Pancreas (tissue), 10 donors: ENCODE data around the gene OPA3. TPM values are rescaled to one million over a fixed set of nuclear protein-coding genes. Genes with fewer than 3 reads are reported as not detected.

Experiments used
- ATAC-seq, 4 donors: fragments of 200-7000 bp; cut with Tn5 transposase; one replicate each; pipeline versions ENCODE4 v1.8.0 to v1.9.1; 2020; ENCODE audit warnings: mild to moderate bottlenecking in 4 of 4, moderate library complexity in 4 of 4
- DNase-seq, 6 donors: peaks; one replicate each; pipeline ENCODE4 v3.0.0-alpha.2; 2020
- FAIRE-seq: peaks from 2 replicates; lab custom pipeline; 2012; peaks lifted over from hg19 to GRCh38; lab: Jason Lieb, UNC
- H3K27ac ChIP-seq, 4 donors: fragments of 200-600 bp; sonication (generic); 1 replicate in 3 of 4; 2 replicates in 1 of 4; pipeline versions ENCODE4 v1.5.0 to v1.8.0; 2020
- H3K27me3 ChIP-seq, 4 donors: fragments of 200-600 bp; one replicate each; pipeline ENCODE4 v1.8.0; 2021
- H3K36me3 ChIP-seq, 3 donors: fragments of 200-600 bp; sonication (generic) in 1 of 3; one replicate each; pipeline versions ENCODE4 v1.5.0 to v1.8.0; 2020 to 2021
- H3K4me1 ChIP-seq, 3 donors: fragments of 200-600 bp; one replicate each; pipeline ENCODE4 v1.8.0; 2021
- H3K4me3 ChIP-seq, 4 donors: fragments of 200-600 bp; sonication (generic) in 2 of 4; one replicate each; pipeline versions ENCODE4 v1.5.0 to v1.8.0; 2020 to 2021
- H3K9me3 ChIP-seq, 4 donors: fragments of 200-600 bp; one replicate each; pipeline ENCODE4 v1.8.0; 2021
- CTCF ChIP-seq, 4 donors: fragments of 200-600 bp; sonication (generic) in 3 of 4; IDR thresholded peaks; one replicate each; pipeline versions ENCODE4 v1.5.0 to v1.8.0; 2021; ENCODE audit warnings: antibody characterized with exemption in 4 of 4
- WGBS, 2 donors: extraction: QIAGEN DNeasy Blood & Tissue Kit; methylation state at CpG; one replicate each; pipeline ENCODE4 v1.1.7; 2013; 5-methylcytosine and 5-hydroxymethylcytosine counted together
- intact Hi-C, 3 donors: fragments of 100-400 bp; cut with DNase I; formaldehyde crosslinking; loops; one replicate each; pipeline versions ENCODE4 v1.11.1 to v1.14.2; 2022
- polyA plus RNA-seq, 2 donors: library from polyadenylated mRNA; stranded (reverse); fragments of 200-250 nt; gene quantifications; one replicate each; pipeline ENCODE4 v1.2.3, GENCODE V29; 2013
- total RNA-seq, 6 donors: library from RNA; stranded (reverse); fragmentation: NEBNext Ultra II Directional in 4 of 6; extraction: Animal tissue kit (Norgen Biotek cat#: 25700) in 4 of 6; gene quantifications; one replicate each; pipeline versions ENCODE4 v1.2.1 to v1.2.4, GENCODE V29; 2021 to 2023
- donor health status: healthy with polysubstance abuse.
- donor health status: DM: no; HTN: no; CAD: no; lungs with moderate emphysema.
- donor health status: DM: no; HTN: no; CAD: no.
- donor health status: control.
- donor health status: control.
- donor health status: Bipolar disorder and iron deficiency.
- donor health status: DM: yes; HTN: yes; CAD: no.
- donor health status: DM: no; HTN: no; CAD: no.
- donor health status: DM: no; HTN: no; CAD: no.
- donor health status: DM: yes; HTN: yes; CAD: no.

Gene OPA3
- total and polyA plus RNA-seq, 8 donors = 3.4 to 8.0 (median 4.7) TPM

- no peak for FAIRE-seq
- intact Hi-C loops = no loop called here
- H3K27me3 ChIP-seq = no peaks in the 10 kb centered on the region
Observed at GRCh38 chr19:45508861-45509691, 75.5 kb downstream of the OPA3 start.

GRCh38 chr19:45508417-45508860, 76.2 kb downstream of the OPA3 start:
- DNase-seq (peak; percentile 55 to 80 (median 68)), FAIRE-seq (no peak)
- H3K27ac ChIP-seq = peak overlapping the region; percentile 87 to 94 (median 91)

More at GRCh38 chr19:45508861-45509691, 75.5 kb downstream of the OPA3 start:
- no peak for TF ChIP-seq CTCF (IDR thresholded peaks at IDR 0.05)
- Histone ChIP-seq H3K4me3 (peak overlapping the region; percentile 66 to 99 (median 84)), H3K27ac (peak overlapping the region; percentile 87 to 94 (median 91)), H3K36me3 (no peaks in the 10 kb centered on the region), H3K4me1 (peaks cover 8 to 13% (median 9%) of the 10 kb centered on the region in 3 donors), H3K9me3 (no peaks in the 10 kb centered on the region)
- 3 to 5% methylated on average over 21 to 28 of the region's 28 CpGs for WGBS, 2 donors
- DNase-seq = peak; percentile 56 to 86 (median 66)
- peak in 3 of 4 donors; percentile 14 to 41 (median 24) for ATAC-seq

GRCh38 chr19:45507872-45508416, 76.7 kb downstream of the OPA3 start:
- TF ChIP-seq CTCF (IDR thresholded peaks at IDR 0.05) = no peak
- DNase-seq (peak in 3 of 6 donors; percentile 46 to 60 (median 51)), FAIRE-seq (no peak)

More at GRCh38 chr19:45508417-45508860, 76.2 kb downstream of the OPA3 start:
- intact Hi-C loops = no loop called here
- peak overlapping the region; percentile 66 to 99 (median 84) for H3K4me3 ChIP-seq
- WGBS, 2 donors = 0% methylated on average over 5 to 26 of the region's 26 CpGs
- no peak for TF ChIP-seq CTCF (IDR thresholded peaks at IDR 0.05)
- H3K27me3 ChIP-seq = no peaks in the 10 kb centered on the region
- peaks cover 6 to 9% (median 7%) of the 10 kb centered on the region in 3 donors for H3K4me1 ChIP-seq
- H3K36me3 ChIP-seq = no peaks in the 10 kb centered on the region
- H3K9me3 ChIP-seq = no peaks in the 10 kb centered on the region
- ATAC-seq = peak in 3 of 4 donors; percentile 4 to 6 (median 4)

DNA sequence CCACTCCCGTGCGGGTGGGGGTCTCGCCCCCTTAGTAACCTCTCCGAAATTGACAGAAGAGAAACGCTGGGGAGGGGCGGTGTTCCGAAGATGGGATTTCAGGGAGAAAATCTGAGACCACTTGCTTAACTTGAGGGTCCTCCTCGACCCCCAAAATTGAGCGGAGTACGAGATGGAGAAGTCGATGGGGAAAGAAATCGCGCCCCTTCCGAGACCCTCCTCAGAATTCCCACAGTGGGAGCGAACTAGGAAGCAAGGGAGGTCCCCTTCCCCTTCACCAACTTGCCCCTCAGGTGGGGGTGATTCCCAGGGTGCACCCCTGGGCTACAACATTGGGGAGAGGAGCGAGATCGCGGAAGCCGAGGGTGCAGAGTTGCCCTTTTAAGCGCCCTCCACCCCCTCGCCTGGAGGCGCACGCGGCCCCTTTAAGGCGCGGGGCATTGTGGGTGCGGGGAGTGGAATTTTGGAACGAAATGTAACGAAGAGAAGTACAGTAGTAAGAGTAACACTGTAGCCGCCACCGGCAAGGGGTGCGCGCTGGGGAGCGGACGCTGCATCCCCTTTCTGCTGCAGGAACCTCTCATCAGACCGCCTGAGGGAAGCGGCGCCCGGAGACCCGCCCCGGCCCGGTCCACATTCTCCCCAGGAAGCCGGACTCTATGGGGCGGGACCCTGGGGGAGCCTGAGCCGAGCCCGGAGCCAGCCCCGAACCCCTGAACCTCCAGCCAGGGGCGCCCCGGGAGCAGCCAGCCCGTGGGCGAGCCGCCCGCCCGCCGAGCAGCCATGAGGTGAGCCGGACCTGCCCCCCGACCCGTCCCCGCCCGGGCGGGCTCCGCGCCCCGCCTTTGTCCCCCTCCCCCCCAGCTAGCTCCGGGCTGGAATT, 77.4 kb downstream of the OPA3 start, which contains the start of gene VASP:
VASP (plus strand) TSS at position 491 of the 883 bp plus-strand sequence; CDS start at position 784, 293 bp downstream.
- H3K36me3 ChIP-seq = no peaks in the 10 kb centered on the region
- ATAC-seq = peak; percentile 72 to 82 (median 78)
- intact Hi-C loops = no loop called here
- no peaks in the 10 kb centered on the region for H3K27me3 ChIP-seq
- H3K4me1 ChIP-seq = peaks cover 6 to 9% (median 7%) of the 10 kb centered on the region in 3 donors
- no peak for TF ChIP-seq CTCF (IDR thresholded peaks at IDR 0.05)
- DNase-seq = peak; percentile 84 to 93 (median 86)
- H3K27ac ChIP-seq = peak within 1 kb of the TSS; percentile 87 to 94 (median 91)
- H3K9me3 ChIP-seq = no peaks in the 10 kb centered on the region
- WGBS, 2 donors = 0% methylated on average over 50 to 65 of the region's 65 CpGs
- no peak for FAIRE-seq
- peak within 1 kb of the TSS; percentile 66 to 99 (median 84) for H3K4me3 ChIP-seq

More at GRCh38 chr19:45507872-45508416, 76.7 kb downstream of the OPA3 start:
- H3K36me3 ChIP-seq = no peaks in the 10 kb centered on the region
- no peaks in the 10 kb centered on the region for H3K9me3 ChIP-seq
- no peaks in the 10 kb centered on the region for H3K27me3 ChIP-seq
- no peak for ATAC-seq
- intact Hi-C loops = no loop called here
- peak overlapping the region; percentile 66 to 99 (median 84) for H3K4me3 ChIP-seq
- WGBS, 2 donors = 0% methylated on average over 18 to 22 of the region's 22 CpGs
- peak overlapping the region; percentile 87 to 94 (median 91) for H3K27ac ChIP-seq
- H3K4me1 ChIP-seq = peaks cover 6 to 9% (median 7%) of the 10 kb centered on the region in 3 donors
